ENCODE results near the gene LHFPL5.

- TF ChIP-seq CTCF (conservative IDR thresholded peaks at IDR 0.05; ENCODE audit: low read length) (no peak), EZH2phosphoT487 (IDR thresholded peaks at IDR 0.05; ENCODE audit: borderline replicate concordance, low read depth, low read length) (no peak)
Observed at GRCh38 chr6:35795453-35796071, 9.6 kb upstream of the LHFPL5 start.

Data from OCI-LY7 (cell line).